GM19372 (cell line): Measurements from ENCODE around the gene ZBTB38.

ENCODE experiments used
- ATAC-seq: cut with Tn5 transposase; IDR thresholded peaks from one replicate; pipeline ENCODE4 v1.9.1; 2021; ENCODE audit warnings: mild to moderate bottlenecking, low read depth, moderate library complexity; ENCODE audit not compliant: unreplicated experiment

The ZBTB38 gene

DNA sequence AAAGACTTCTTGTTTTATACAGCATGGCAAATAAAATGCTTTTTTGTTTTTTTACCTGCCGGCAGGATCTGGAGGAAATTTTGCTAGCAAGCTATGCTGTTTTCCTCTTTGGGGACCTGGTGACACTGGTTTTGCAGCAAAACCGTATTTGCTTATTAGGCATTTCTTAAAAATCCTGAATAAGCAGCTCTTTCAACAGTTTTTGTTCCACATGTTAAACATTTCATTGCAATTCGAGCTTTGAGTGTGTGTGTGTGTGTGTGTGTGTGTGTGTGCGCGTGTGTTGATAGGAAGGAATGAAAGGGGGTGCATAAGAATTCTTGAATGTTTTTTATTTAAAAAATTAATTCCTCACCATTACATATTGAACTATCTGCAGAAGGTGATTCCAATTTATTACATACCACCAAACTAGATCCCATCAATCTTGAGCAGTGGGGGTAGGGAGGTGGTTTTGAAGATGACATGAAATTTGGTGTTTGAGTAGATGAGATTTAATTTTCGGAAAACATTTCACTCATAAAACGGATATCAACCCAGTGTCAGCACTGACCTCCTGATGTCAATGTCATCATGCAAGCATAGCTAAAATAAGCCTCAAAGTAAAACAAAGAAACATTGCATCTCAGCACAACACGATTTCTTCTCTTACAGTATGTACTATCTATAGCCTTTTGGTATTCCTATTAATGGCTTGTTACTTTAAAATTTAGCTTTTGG, 17.3 kb downstream of the ZBTB38 start:
- no peak for ATAC-seq

DNA sequence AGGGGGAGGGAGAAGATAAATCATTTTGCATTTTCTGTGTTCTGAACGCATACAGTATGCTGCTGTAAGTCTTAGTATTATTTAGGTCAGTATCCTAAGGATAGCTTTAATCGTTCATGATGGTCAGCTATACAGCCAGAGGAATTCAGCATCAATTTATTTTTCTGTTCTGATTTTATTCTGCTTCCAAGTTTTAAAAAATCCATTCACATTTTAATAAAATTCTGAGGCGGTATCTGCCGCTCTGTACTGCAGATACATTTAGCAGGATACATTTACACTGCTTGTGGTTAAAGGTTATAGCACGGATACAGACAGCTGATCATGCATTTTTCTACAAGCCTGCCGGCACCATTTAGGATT, 17.8 kb downstream of the ZBTB38 start:
- no peak for ATAC-seq

DNA sequence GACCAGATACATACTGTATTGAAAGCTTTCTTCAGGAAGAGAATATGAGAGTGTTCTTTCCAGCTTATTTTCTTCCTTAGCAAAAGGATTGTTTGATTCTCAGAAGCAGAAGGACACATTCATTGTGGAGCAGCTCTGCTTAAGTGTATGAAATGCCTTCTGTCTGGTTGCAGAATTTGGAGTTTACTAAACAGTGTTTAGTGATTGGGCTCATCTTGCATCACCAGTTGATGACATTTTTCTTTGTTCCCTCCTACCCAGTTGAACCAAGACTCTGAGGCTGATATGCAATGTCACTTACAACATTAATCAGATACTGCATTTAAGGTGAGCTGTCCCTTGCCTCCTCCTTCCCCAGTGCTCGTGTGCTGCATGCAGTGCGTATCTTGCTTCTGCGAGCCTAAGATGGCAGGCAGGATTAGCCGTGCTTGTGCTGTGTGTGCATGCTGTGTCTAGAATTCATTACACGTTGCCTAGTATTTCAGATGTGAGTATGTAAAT, 18.4 kb downstream of the ZBTB38 start:
- no peak for ATAC-seq

DNA sequence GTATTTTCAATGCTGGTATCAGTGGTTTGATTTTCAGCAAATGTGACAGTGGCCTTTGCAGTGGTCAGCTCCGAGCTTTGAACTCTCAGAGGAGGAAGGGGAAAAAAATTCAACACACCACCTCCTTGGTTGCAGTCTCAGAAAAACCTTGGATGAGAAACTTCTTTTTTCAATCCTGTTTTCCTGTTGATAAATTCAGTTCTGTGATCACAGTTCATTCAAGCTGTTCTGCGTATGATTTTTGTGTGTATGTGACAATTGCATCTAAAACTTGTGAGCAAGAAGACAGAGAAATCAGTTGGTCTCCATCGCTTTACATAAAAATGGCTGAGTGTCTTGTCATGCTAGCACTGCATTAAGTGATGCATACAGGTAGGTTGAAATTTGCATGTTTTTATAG, 19.2 kb downstream of the ZBTB38 start:
- no peak for ATAC-seq

DNA sequence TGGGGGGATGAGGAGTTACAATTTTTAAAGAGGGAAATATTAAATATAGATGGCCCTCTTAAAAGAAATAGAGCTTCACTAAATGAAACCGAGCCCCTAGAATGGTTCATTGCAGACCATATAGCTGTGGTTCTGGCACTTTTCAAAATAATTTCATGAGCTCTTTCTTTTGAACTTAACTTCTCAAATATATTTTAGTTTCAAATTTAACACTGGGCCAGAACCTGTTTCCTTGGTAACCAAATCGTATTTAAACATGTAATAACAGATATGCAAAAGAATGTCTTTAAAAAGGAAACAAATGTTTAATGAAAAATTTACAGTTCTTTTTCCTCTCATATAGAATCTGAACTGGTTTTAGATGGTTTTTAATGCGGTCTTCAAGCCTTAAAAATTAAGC, 20.1 kb downstream of the ZBTB38 start:
- ATAC-seq, result no peak

DNA sequence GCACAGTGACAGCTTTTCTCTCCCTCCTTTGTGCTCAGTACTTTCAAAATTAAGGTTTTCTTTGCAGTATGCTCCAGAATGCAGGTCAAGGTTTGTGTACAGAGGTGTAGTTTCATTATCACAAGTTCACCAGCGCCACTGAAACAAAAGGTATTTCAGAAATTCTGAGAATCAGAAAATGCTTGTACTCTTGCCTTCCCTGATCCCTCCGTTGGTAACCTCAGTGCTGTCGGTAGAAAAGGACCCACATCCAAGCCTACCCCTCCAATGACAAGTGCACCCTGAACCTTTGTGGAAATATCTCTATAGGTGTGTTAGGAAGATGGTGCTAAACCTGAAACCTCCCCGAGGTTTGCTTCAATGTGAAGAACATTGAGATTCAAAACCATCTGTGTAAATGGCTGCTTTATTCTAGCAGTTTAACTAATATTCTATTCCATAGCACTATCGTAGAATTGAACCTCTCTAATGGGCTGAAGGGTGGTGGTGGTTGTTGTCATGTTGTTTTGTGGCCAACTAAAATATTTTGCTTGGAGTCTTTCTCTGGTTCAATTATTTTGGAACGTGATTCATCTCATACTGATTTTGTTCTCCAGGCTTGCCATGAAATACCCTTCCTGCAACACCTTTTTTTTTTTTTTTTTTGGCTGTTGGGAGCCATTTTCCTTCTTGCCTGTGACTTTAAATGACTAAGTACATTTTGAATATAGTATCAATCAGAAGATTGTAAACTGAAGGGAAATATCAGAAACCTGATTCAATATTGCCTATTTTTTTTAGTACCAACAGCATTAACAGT, 20.7 kb downstream of the ZBTB38 start:
- no peak for ATAC-seq

DNA sequence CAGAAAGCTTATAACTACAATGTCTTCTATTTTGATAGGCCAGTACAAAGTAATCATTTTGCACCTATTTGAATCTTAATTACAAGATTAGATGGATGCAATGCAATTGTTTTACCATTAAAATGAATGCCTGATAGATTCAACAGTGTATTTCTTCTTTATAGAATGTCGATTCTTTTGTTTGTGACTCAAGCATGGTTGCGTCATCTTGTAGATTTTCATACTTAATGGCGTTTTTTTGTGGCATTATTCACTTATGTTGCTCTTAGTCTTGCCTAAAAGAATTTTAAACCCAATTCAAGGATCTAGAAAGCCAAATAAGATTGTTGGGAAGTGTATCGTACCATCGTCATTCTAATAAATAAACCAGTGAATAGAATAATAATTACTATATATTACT, 21.4 kb downstream of the ZBTB38 start:
- ATAC-seq, result no peak

DNA sequence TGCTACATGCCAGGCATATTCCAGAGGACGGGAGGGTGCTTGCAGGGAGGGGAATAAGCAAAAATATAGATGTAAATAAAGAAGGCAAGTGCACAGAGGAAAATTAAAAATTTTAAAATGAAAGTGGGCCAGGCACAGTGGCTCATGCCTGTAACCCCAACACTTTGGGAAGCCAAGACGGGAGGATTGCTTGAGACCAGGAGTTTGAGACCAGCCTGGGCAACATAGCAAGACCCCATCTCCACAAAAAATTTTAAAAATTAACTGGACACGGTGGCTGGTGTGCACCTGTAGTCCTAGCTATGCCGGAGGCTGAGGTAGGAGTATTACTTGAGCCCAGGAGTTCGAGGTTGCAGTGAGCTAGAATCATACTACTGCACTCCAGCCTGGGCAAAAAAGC, 22.4 kb downstream of the ZBTB38 start:
- no peak for ATAC-seq

DNA sequence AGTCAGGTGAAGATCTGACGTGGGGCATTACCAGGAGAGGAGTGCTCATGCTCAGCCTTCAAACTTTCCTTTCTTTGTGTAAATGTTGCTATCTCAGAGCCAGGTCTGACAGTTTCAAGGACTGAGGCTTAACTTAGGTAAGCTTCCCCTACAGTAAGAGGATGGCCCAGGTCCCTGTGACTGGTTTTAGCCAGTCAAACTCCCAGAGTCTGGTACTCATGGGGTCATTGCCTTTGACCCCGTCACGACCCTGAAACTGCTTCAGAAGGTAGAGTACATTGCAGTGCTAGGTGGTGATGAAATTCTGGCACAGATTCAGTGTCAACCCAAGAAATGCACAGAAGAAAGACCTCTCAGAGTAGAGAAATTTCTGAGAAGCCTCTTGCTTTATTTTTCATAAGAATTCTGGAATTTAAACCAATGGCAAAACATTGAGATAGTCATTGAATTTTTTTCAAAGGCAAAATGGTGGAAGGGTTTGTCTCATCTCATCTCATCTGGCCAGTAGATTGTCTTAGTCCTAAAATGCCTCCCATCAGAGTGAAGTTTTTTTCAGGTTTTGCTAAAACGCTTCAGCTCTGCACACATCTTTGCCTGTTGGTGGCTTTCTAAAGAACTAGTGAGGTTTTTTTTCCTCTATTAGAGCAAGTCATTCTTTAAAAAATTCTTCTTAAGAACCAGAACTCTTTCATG, 23.1 kb downstream of the ZBTB38 start:
- ATAC-seq, result no peak

DNA sequence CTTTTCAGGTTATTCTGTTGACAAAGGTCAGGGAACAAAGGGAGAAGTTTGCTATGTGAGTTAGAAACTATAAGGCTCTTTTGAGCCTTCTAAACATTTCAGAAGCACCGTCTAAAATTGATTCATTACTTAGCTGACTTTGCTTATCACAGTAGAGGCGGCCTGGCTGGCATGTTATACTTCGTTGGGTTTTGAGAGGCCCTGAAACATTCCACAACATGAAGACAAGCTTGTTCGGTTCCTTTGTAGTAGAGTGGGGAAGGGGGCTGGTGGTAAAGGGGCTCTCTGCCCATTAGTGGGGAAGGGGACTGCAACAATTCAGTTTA, 23.6 kb downstream of the ZBTB38 start:
- no peak for ATAC-seq

DNA sequence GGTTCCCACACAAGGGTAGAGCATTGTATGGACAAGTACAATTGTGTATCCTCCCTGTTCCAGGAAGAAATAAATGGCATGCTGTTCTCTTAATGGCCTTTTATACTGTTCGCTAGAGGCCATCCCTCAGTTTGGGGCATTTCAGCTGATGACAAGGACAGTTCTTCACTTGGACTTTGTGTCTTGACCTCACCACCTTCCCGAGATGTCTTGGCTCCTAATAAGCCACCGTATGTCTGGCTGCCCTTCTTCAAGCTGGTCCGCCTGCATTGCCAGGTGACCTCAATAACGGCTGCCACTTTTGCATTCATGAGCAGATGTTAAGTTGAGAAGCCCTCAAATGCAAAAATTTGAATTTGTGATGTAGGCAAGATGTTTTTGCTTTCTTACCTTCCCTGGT, 24.1 kb downstream of the ZBTB38 start:
- ATAC-seq, result no peak

DNA sequence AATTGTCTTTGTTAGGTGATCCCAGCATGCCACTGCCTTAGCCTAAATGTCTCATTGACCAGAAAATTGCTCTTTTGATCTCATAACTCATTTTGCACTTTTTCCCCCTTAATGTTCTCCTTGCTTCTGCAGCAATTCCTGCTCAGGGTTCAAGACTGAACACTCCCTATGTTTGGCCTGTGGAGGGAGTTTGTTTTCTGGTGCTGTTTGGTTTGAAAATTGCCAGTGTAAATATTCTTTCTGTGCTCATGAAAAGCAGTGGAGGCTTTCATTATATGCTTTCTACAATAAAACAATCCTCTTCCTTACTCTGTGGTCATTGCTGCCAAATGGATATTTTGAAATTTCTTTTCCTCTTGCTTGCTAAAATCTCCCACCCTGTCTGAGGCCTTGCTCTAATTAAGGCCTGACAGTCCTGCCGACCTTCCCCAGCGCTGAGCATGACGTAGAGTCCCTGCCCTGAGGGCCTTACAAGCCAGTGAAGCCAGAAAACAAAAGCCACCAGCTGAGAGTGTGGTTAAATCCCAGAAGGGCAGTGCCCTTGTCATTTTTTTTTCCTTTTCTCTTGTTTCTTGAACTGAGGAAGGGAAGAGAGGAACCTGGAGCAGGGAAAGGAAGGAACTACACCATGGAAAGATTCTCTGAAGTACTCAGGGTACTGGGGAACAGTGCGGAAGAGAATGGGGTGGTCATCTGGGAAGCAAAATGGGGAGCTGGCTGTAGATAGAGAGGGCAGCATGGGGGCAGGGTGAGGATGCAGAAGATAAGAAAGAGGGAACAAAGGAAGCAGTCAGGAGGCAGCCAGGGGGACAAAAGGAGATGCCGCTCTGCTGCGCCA, 24.8 kb downstream of the ZBTB38 start:
- ATAC-seq, result no peak

DNA sequence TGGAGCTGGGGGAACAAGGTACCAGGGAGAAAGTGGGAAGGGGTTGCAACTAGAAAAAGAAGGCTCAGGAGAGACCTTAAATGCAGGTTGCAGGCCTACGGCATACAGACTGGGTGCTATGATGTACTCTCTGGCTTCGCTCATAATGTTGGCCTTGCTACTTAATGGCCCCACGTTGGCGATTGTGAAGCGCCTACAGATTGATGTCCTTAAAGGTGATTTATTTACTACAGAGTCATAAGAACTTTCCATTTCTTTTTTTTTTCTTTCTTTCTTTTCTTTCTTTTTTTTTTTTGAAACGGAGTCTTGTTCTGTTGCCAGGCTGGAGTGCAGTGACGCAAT, 25.4 kb downstream of the ZBTB38 start:
- ATAC-seq, result no peak

DNA sequence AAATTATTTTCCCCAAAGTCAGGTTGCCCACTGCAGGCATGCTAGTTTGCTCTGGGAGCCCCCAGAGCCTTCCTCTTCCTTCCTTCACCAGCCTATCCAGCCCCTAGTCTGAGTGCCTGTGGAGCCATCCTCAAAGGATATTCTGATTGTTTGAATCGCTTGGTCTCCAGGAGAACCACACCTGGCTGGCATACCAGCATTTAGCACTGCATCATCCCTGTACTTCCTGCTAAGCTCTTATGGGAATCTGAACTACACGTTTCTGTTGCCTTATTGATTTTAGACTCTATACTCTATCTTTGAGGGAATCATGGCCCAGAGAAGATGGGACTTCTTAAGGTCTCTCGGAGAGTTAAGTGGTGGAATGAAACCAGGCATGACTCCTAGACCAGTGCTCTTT, 26.3 kb downstream of the ZBTB38 start:
- ATAC-seq, result no peak

DNA sequence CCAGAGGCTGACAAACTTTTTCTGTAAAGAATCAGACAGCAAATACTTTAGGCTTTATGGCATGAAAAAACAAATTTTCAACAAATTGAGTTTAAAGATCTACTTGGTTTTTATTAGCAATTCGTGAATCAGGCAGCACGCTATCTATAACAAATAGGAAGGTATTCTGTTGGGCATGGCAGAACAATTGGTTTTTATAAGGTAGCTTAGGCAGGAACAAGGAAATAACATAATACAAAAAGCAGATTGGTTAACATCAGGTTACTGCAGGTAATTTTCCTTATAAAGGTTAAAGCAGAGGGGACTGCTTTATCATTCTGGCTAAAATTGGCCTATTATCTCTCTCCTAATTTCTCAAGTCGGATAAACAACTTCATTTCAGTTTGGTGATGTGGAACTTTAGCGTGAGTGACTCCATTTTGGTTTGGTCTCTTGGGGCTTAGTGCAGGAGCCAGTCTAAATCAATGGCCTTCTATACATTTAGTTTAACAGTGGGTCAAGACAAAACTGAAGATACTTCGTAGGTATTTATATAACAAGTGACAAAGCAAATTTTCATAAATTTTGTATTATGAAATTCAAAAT, 26.8 kb downstream of the ZBTB38 start:
- no peak for ATAC-seq

DNA sequence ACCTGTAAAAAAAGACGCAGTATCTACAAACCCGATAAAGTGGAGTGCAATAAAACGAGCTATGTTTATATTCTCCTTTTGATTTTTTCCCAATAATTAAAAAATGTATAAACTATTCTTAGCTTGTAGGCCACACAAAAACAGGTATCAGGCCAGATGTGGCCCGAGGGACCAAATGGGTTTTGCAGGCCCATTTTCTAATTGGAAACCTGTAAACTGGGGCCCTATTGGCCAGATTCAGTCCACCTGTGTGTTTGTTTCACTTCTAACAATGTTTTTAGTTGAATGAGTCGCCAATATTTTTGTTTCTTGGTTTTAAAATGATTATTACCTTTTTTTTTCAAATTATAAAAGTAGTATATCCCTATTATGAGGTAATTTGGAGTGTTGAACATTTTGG, 29.7 kb downstream of the ZBTB38 start:
- no peak for ATAC-seq

DNA sequence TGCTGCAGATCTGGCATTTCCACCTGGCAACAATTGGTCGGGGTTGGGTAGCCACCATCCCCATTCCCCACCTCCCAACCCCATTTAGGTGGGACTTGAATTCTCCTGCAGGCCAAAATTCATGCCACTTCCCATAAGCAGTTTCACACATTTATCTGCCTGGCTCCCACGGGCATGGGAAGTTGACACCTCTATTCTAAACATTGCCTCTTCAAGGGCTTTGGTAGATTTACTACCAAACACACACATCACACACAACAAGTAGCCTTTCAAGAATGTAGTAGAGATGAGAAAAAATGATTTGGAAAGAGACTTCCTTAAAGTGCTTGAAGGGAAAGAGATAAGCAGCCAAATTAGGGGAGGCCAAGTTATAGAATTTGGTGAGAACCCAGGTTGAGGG, 30.9 kb downstream of the ZBTB38 start:
- no peak for ATAC-seq

DNA sequence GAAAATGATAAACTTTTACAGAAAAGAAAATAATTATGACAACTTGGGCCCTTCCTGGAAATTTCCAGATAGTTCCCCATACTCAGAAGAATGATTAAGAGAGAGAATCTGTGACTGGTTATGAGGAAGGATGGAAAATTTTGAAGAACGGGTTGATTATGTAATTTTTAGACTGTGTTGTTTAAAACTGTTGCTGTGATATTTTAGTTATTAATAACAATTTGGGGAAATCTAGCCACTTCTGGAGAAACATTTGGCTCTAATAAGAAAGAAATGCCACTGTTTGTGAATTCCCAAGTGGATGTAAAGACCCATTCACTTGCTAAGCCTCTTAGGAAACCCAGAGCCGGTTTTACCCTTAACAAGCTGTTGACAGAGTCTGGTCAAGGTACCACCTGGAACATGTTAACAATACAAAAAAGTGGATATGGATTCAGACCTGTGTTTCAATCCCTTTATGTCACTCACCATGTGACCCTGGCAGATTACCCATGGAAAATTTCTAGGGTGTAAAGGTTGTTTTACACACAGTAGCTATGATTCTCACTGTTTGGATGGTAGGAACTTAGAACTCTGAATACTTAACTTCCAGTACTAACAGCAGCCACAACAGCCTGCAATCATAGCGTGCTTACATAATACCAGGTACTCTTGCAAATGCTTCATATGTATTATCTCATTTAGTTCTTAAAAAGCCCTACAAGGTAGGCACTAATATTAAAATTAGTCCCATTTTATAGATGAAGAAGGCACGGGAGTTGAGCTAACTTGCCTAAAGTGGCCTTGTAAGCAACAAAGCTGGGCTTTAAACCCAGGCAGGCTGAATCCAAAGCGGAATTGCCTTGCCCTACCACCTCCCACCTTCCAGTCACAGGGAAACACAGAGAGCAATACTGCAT, 32.0 kb downstream of the ZBTB38 start:
- no peak for ATAC-seq

DNA sequence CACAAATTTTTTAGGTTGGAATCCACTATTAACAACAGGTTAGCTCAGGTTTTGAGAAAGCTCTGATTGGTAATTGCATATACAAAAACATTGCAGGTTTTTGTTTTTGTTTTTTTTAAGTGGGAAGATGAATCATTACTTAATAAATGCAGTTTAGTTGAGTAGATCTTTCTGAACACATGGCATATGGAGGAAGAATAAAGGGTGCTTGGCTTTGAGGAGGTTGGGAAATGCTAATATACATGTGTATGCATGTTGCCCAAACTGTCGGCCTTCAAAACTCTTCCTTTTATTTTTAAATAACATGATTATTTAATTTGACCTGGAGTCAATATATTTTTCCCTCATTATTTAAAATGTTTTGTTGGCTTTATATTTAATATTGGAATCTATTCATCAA, 32.8 kb downstream of the ZBTB38 start:
- ATAC-seq, result no peak
